ENCODE results near the gene MYRIP. TPM values are rescaled to one million over a fixed set of nuclear protein-coding genes. Genes with fewer than 3 reads are reported as not detected.

Gene MYRIP
- polyA plus RNA-seq, 3 donors, result not detected

GRCh38 chr3:39937315-39937714 is 127.9 kb downstream of the MYRIP start:
- Mint-ChIP-seq H3K27ac (no peak overlapping the region), H3K4me1 (no peaks in the 10 kb centered on the region), H3K36me3 (no peaks in the 10 kb centered on the region), H3K9me3 (no peaks in the 10 kb centered on the region), H3K4me3 (no peak overlapping the region), H3K27me3 (ENCODE audit: low read depth in 3 of 3) (peaks cover 0 to 7% (median 1%) of the 10 kb centered on the region in 3 donors)
- Histone ChIP-seq H2AFZ (ENCODE audit: insufficient read depth, low read depth, low read length, poor library complexity, severe bottlenecking) (no peak overlapping the region), H4K20me1 (ENCODE audit: insufficient read depth, low read length) (no peaks in the 10 kb centered on the region), H3K9ac (ENCODE audit: insufficient read depth, low read length, poor library complexity, severe bottlenecking) (no peak overlapping the region), H3K79me2 (ENCODE audit: insufficient read depth, low read length) (no peaks in the 10 kb centered on the region), H3K36me3 (replicated peaks in 1 of 2; ENCODE audit: control insufficient read depth in 1 of 2, insufficient read depth in 2 of 2, low read length in 2 of 2) (no peaks in the 10 kb centered on the region), H3K27ac (ENCODE audit: low read depth in 1 of 2, low read length in 2 of 2) (no peak overlapping the region), H3K4me3 (replicated peaks in 1 of 3; ENCODE audit: low read depth in 2 of 3, low read length in 3 of 3) (no peak overlapping the region), H3K4me1 (ENCODE audit: control insufficient read depth in 1 of 2, insufficient read depth in 2 of 2, low read length in 2 of 2) (no peaks in the 10 kb centered on the region), H3K4me2 (replicated peaks; ENCODE audit: extremely low read depth, low read length, poor library complexity, severe bottlenecking) (no peak overlapping the region), H3K27me3 (ENCODE audit: control insufficient read depth in 2 of 2, insufficient read depth in 2 of 2, low read length in 2 of 2) (no peaks in the 10 kb centered on the region), H3K9me3 (replicated peaks in 1 of 2; ENCODE audit: control insufficient read depth in 1 of 2, insufficient read depth in 1 of 2, low read length in 2 of 2) (no peaks in the 10 kb centered on the region)
- no peak for DNase-seq
- no peak for TF ChIP-seq CTCF (IDR thresholded peaks at IDR 0.05)
- intact Hi-C loops (cut with micrococcal nuclease), result no loop called here

- Mint-ChIP-seq H3K27ac (no peak overlapping the region), H3K27me3 (ENCODE audit: low read depth in 3 of 3) (peaks cover 0 to 7% (median 1%) of the 10 kb centered on the region in 3 donors), H3K4me1 (no peaks in the 10 kb centered on the region), H3K9me3 (no peaks in the 10 kb centered on the region), H3K36me3 (no peaks in the 10 kb centered on the region), H3K4me3 (no peak overlapping the region)
- H3K27me3 ChIP-seq (ENCODE audit: control insufficient read depth in 2 of 2, insufficient read depth in 2 of 2, low read length in 2 of 2), result no peaks in the 10 kb centered on the region
- intact Hi-C loops (cut with micrococcal nuclease), result no loop called here
- no peak overlapping the region for H2AFZ ChIP-seq (ENCODE audit: insufficient read depth, low read depth, low read length, poor library complexity, severe bottlenecking)
- TF ChIP-seq CTCF (IDR thresholded peaks at IDR 0.05), result no peak
- H3K4me3 ChIP-seq (replicated peaks in 1 of 3; ENCODE audit: low read depth in 2 of 3, low read length in 3 of 3), result no peak overlapping the region
- H3K4me2 ChIP-seq (replicated peaks; ENCODE audit: extremely low read depth, low read length, poor library complexity, severe bottlenecking), result no peak overlapping the region
- no peak overlapping the region for H3K27ac ChIP-seq (ENCODE audit: low read depth in 1 of 2, low read length in 2 of 2)
- DNase-seq, result no peak
- no CpG with 5 or more reads among the region's 1 CpG for WGBS (ENCODE audit: insufficient coverage)
- H4K20me1 ChIP-seq (ENCODE audit: insufficient read depth, low read length), result no peaks in the 10 kb centered on the region
- no peaks in the 10 kb centered on the region for H3K36me3 ChIP-seq (replicated peaks in 1 of 2; ENCODE audit: control insufficient read depth in 1 of 2, insufficient read depth in 2 of 2, low read length in 2 of 2)
- no peaks in the 10 kb centered on the region for H3K4me1 ChIP-seq (ENCODE audit: control insufficient read depth in 1 of 2, insufficient read depth in 2 of 2, low read length in 2 of 2)
- no peak overlapping the region for H3K9ac ChIP-seq (ENCODE audit: insufficient read depth, low read length, poor library complexity, severe bottlenecking)
- H3K79me2 ChIP-seq (ENCODE audit: insufficient read depth, low read length), result no peaks in the 10 kb centered on the region
- H3K9me3 ChIP-seq (replicated peaks in 1 of 2; ENCODE audit: control insufficient read depth in 1 of 2, insufficient read depth in 1 of 2, low read length in 2 of 2), result no peaks in the 10 kb centered on the region
Observed at GRCh38 chr3:39937874-39938273, 128.5 kb downstream of the MYRIP start.
